Pancreas (tissue), 10 donors: ENCODE results near the gene SCML2. TPM values are rescaled to one million over a fixed set of nuclear protein-coding genes. Genes with fewer than 3 reads are reported as not detected.
"Not testable (repeated sequence)": the region's sequence is repeated elsewhere in the genome, so short reads cannot be mapped to it uniquely, and the experiment has no call there.

Source experiments
- ATAC-seq, 4 donors: fragments of 200-7000 bp; cut with Tn5 transposase; one replicate each; pipeline versions ENCODE4 v1.8.0 to v1.9.1; 2020; ENCODE audit warnings: mild to moderate bottlenecking in 4 of 4, moderate library complexity in 4 of 4
- DNase-seq, 6 donors: peaks; one replicate each; pipeline ENCODE4 v3.0.0-alpha.2; 2020
- FAIRE-seq: peaks from 2 replicates; lab custom pipeline; 2012; peaks lifted over from hg19 to GRCh38; lab: Jason Lieb, UNC
- H3K27ac ChIP-seq, 4 donors: fragments of 200-600 bp; sonication (generic); 1 replicate in 3 of 4; 2 replicates in 1 of 4; pipeline versions ENCODE4 v1.5.0 to v1.8.0; 2020
- H3K27me3 ChIP-seq, 4 donors: fragments of 200-600 bp; one replicate each; pipeline ENCODE4 v1.8.0; 2021
- H3K36me3 ChIP-seq, 3 donors: fragments of 200-600 bp; sonication (generic) in 1 of 3; one replicate each; pipeline versions ENCODE4 v1.5.0 to v1.8.0; 2020 to 2021
- H3K4me1 ChIP-seq, 3 donors: fragments of 200-600 bp; one replicate each; pipeline ENCODE4 v1.8.0; 2021
- H3K4me3 ChIP-seq, 4 donors: fragments of 200-600 bp; sonication (generic) in 2 of 4; one replicate each; pipeline versions ENCODE4 v1.5.0 to v1.8.0; 2020 to 2021
- H3K9me3 ChIP-seq, 4 donors: fragments of 200-600 bp; one replicate each; pipeline ENCODE4 v1.8.0; 2021
- CTCF ChIP-seq, 4 donors: fragments of 200-600 bp; sonication (generic) in 3 of 4; IDR thresholded peaks; one replicate each; pipeline versions ENCODE4 v1.5.0 to v1.8.0; 2021; ENCODE audit warnings: antibody characterized with exemption in 4 of 4
- WGBS, 2 donors: extraction: QIAGEN DNeasy Blood & Tissue Kit; methylation state at CpG; one replicate each; pipeline ENCODE4 v1.1.7; 2013; 5-methylcytosine and 5-hydroxymethylcytosine counted together
- intact Hi-C, 3 donors: fragments of 100-400 bp; cut with DNase I; formaldehyde crosslinking; loops; one replicate each; pipeline versions ENCODE4 v1.11.1 to v1.14.2; 2022
- polyA plus RNA-seq, 2 donors: library from polyadenylated mRNA; stranded (reverse); fragments of 200-250 nt; gene quantifications; one replicate each; pipeline ENCODE4 v1.2.3, GENCODE V29; 2013
- total RNA-seq, 6 donors: library from RNA; stranded (reverse); fragmentation: NEBNext Ultra II Directional in 4 of 6; extraction: Animal tissue kit (Norgen Biotek cat#: 25700) in 4 of 6; gene quantifications; one replicate each; pipeline versions ENCODE4 v1.2.1 to v1.2.4, GENCODE V29; 2021 to 2023
- donor health status: healthy with polysubstance abuse.
- donor health status: DM: no; HTN: no; CAD: no; lungs with moderate emphysema.
- donor health status: DM: no; HTN: no; CAD: no.
- donor health status: control.
- donor health status: control.
- donor health status: Bipolar disorder and iron deficiency.
- donor health status: DM: yes; HTN: yes; CAD: no.
- donor health status: DM: no; HTN: no; CAD: no.
- donor health status: DM: no; HTN: no; CAD: no.
- donor health status: DM: yes; HTN: yes; CAD: no.

SCML2 gene
- total and polyA plus RNA-seq, 8 donors = 0.63 to 2.9 (median 0.89) TPM

- WGBS, 2 donors = 78 to 93% methylated on average over 1 of the region's 1 CpG
These were observed 99.4 kb downstream of the SCML2 start for GRCh38 chrX:18255059-18255458.

GRCh38 chrX:18252644-18253359 lies 101.7 kb downstream of the SCML2 start:
- H3K27me3 ChIP-seq = peaks cover 0 to 7% (median 1%) of the 10 kb centered on the region in 4 donors
- intact Hi-C loops = no loop called here
- ATAC-seq = peak; percentile 31 to 72 (median 54)
- H3K4me1 ChIP-seq = peaks cover 0 to 3% (median 0%) of the 10 kb centered on the region in 3 donors
- no peaks in the 10 kb centered on the region for H3K36me3 ChIP-seq
- whole genome bisulfite sequencing, 2 donors = 14 to 23% methylated on average over 3 of the region's 3 CpGs
- FAIRE-seq = no peak
- no peak for TF ChIP-seq CTCF (IDR thresholded peaks at IDR 0.05)
- H3K9me3 ChIP-seq = no peaks in the 10 kb centered on the region
- H3K4me3 ChIP-seq = no peak overlapping the region
- peak in 3 of 6 donors; percentile 2 to 17 (median 15) for DNase-seq
- no peak overlapping the region for H3K27ac ChIP-seq

More at GRCh38 chrX:18255059-18255458, 99.4 kb downstream of the SCML2 start:
- no peak overlapping the region for H3K27ac ChIP-seq
- H3K36me3 ChIP-seq = no peaks in the 10 kb centered on the region
- no peak for FAIRE-seq
- H3K4me3 ChIP-seq = no peak overlapping the region
- intact Hi-C loops = no loop called here
- H3K4me1 ChIP-seq = peaks cover 0 to 3% (median 0%) of the 10 kb centered on the region in 3 donors
- TF ChIP-seq CTCF (IDR thresholded peaks at IDR 0.05) = no peak
- no peak for DNase-seq
- no peaks in the 10 kb centered on the region for H3K9me3 ChIP-seq
- no peak for ATAC-seq
- peaks cover 0 to 7% (median 1%) of the 10 kb centered on the region in 4 donors for H3K27me3 ChIP-seq

GRCh38 chrX:18229646-18230045 lies 124.8 kb downstream of the SCML2 start:
- H3K27ac ChIP-seq, FAIRE-seq, DNase-seq, ATAC-seq, H3K36me3 ChIP-seq, H3K4me1 ChIP-seq, H3K27me3 ChIP-seq, intact Hi-C loops, H3K4me3 ChIP-seq, H3K9me3 ChIP-seq: not testable (repeated sequence)
- 47 to 70% methylated on average over 12 to 19 of the region's 21 CpGs for WGBS, 2 donors

- TF ChIP-seq CTCF (IDR thresholded peaks at IDR 0.05) = no peak
- no peaks in the 10 kb centered on the region for H3K36me3 ChIP-seq
- H3K27me3 ChIP-seq = no peaks in the 10 kb centered on the region
- intact Hi-C loops = no loop called here
- no peak for DNase-seq
- ATAC-seq = no peak
- H3K4me1 ChIP-seq = no peaks in the 10 kb centered on the region
- 69 to 74% methylated on average over 14 of the region's 14 CpGs for WGBS, 2 donors
- H3K4me3 ChIP-seq = no peak overlapping the region
- no peak overlapping the region for H3K27ac ChIP-seq
- no peaks in the 10 kb centered on the region for H3K9me3 ChIP-seq
- FAIRE-seq = no peak
These were observed 126.4 kb downstream of the SCML2 start for GRCh38 chrX:18228069-18228468.

- no peak overlapping the region for H3K4me3 ChIP-seq
- ATAC-seq (no peak), FAIRE-seq (no peak), DNase-seq (no peak)
- no peaks in the 10 kb centered on the region for H3K4me1 ChIP-seq
- intact Hi-C loops = no loop called here
- no peaks in the 10 kb centered on the region for H3K9me3 ChIP-seq
- TF ChIP-seq CTCF (IDR thresholded peaks at IDR 0.05) = no peak
- H3K27ac ChIP-seq = no peak overlapping the region
- H3K27me3 ChIP-seq = no peaks in the 10 kb centered on the region
- WGBS, 2 donors = 70 to 82% methylated on average over 7 of the region's 7 CpGs
- no peaks in the 10 kb centered on the region for H3K36me3 ChIP-seq
These were observed 127.0 kb downstream of the SCML2 start for GRCh38 chrX:18227458-18227857.
